ENCODE data around the gene IGHMBP2. TPM values are rescaled to one million over a fixed set of nuclear protein-coding genes. Genes with fewer than 3 reads are reported as not detected.

Gene IGHMBP2
- total RNA-seq, 1 donor from 2014 or later = 13.2 TPM

DNA sequence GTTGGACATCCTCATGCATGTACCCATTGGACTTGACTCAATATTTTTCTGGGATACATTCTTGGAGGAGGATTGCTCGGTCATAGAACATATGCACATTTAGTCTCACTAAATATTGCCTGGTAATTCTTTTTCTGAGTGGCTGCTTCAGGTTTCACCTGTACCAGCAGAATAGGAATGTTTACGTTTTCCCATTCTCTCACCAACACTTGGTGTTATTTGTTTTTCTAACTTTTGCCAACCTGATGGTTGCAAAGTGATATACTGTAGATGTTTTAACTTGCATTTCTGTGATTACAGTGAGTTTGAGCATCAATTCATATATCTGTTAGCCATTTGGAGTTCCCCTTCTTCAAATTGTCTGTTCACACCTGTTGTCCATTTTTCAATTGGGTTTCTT is 78.4 kb downstream of the IGHMBP2 start:
- Histone ChIP-seq H3K27ac (replicated peaks) (no peak overlapping the region), H3K4me3 (no peak overlapping the region), H3K4me1 (peaks cover 12% of the 10 kb centered on the region), H3K36me3 (no peaks in the 10 kb centered on the region), H3K9me3 (replicated peaks) (peaks cover 23% of the 10 kb centered on the region), H3K27me3 (ENCODE audit: low read depth) (no peaks in the 10 kb centered on the region)
- intact Hi-C loops (cut with micrococcal nuclease) = no loop called here
- DNase-seq = no peak
- TF ChIP-seq CTCF (IDR thresholded peaks at IDR 0.05; ENCODE audit: borderline replicate concordance) = no peak

GRCh38 chr11:68983801-68984200 is 80.1 kb downstream of the IGHMBP2 start:
- intact Hi-C loops (cut with micrococcal nuclease) = no loop called here
- TF ChIP-seq CTCF (IDR thresholded peaks at IDR 0.05; ENCODE audit: borderline replicate concordance) = no peak
- Histone ChIP-seq H3K36me3 (no peaks in the 10 kb centered on the region), H3K9me3 (replicated peaks) (peaks cover 27% of the 10 kb centered on the region), H3K4me3 (no peak overlapping the region), H3K27ac (replicated peaks) (no peak overlapping the region), H3K4me1 (peaks cover 6% of the 10 kb centered on the region), H3K27me3 (ENCODE audit: low read depth) (no peaks in the 10 kb centered on the region)
- DNase-seq = no peak

DNA sequence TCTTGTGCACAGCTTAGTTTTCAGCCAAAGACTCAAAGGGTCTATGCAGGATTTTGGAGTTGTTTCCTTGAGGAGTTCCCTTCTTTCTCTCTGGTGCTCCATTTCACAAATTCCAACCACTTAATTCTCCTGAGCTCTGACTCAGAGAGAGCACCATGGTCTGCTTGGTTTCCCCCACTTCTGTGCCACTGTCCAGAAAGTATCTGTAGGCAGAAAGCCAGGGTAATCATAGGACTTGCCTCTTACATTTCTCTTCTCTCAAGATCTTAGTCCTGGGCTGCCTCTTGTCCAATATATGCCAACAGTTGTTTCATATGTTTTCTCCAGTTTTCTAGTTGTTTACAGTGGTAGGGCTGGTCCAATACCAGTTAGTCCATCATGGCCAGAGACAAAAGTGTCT is 83.5 kb downstream of the IGHMBP2 start:
- H3K4me3 ChIP-seq = no peak overlapping the region
- no peaks in the 10 kb centered on the region for H3K4me1 ChIP-seq
- no peak overlapping the region for H3K27ac ChIP-seq (replicated peaks)
- no peak for TF ChIP-seq CTCF (IDR thresholded peaks at IDR 0.05; ENCODE audit: borderline replicate concordance)
- H3K36me3 ChIP-seq = no peaks in the 10 kb centered on the region
- H3K27me3 ChIP-seq (ENCODE audit: low read depth) = peaks cover 12% of the 10 kb centered on the region
- intact Hi-C loops (cut with micrococcal nuclease) = no loop called here
- DNase-seq = no peak
- H3K9me3 ChIP-seq (replicated peaks) = peaks cover 23% of the 10 kb centered on the region

DNA sequence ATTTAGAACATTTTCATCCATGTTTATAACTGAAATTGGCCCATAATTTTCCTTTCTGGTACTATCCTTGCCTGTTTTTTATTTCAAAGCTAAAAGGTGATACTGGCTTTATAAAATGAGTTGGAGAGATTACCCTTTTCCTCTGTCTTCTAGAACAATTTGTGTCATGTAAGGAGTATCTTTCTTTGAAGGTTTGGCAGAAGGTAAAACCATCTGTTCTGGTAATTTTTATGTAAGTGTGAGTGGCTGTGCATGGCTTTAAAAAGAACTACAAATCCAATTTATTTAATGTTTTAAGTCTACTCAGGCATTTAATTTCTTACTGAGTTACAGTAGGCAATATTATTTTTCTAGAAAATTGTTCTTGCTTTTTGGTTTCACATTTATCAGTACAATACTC is 84.8 kb downstream of the IGHMBP2 start:
- intact Hi-C loops (cut with micrococcal nuclease) = no loop called here
- Histone ChIP-seq H3K27ac (replicated peaks) (no peak overlapping the region), H3K9me3 (replicated peaks) (peaks cover 19% of the 10 kb centered on the region), H3K36me3 (no peaks in the 10 kb centered on the region), H3K4me1 (no peaks in the 10 kb centered on the region), H3K4me3 (no peak overlapping the region), H3K27me3 (ENCODE audit: low read depth) (peaks cover 25% of the 10 kb centered on the region)
- DNase-seq = no peak
- TF ChIP-seq CTCF (IDR thresholded peaks at IDR 0.05; ENCODE audit: borderline replicate concordance) = no peak

Other genes with a start within 250 kb of the IGHMBP2 start
- 0.58 TPM for gene GAL, start 219.3 kb upstream of the IGHMBP2 start, total RNA-seq
- 0.52 TPM for gene TESMIN, start 152.4 kb upstream of the IGHMBP2 start, total RNA-seq
- 73.1 TPM for gene CPT1A, start 62.0 kb upstream of the IGHMBP2 start, total RNA-seq
- 121 TPM for gene MRPL21, start 59 bp upstream of the IGHMBP2 start, total RNA-seq
- not detected for gene MRGPRD, start 77.1 kb downstream of the IGHMBP2 start, total RNA-seq
- gene MRGPRF, start 109.4 kb downstream of the IGHMBP2 start, total RNA-seq = 3.9 TPM
- 9.2 TPM for gene TPCN2, start 145.0 kb downstream of the IGHMBP2 start, total RNA-seq

Data from left ventricle myocardium inferior (tissue), 1 donor.